T-helper 1 cell (primary cell): ENCODE results near the gene CTXND1.
A peak's percentile ranks its signal among the peaks of the same experiment; 100 is the strongest.

ENCODE experiments used
- DNase-seq, 5 donors: peaks; one replicate each; pipeline ENCODE4 v3.0.0-alpha.2; 2012 to 2020

CTXND1 gene

DNA sequence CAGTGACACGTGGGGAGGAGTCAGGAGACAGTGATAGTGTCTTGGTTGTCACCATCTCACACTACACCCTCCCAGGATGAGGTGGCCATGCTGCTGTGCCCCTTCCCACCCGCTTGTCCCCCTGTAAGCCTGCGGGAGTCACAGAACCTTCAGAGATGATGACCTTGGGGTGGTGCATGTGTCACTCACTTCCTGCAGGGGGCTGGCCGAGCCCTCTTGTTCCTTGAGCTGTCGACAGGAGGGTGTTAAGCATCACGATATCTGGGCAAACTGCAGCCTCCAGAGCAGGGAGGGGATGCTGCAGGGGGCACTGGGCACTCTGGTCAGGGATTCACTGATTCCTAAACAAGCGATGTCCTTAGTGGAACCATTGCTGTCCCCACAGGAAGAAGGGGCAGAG is 71.5 kb downstream of the CTXND1 start:
- no peak for DNase-seq

DNA sequence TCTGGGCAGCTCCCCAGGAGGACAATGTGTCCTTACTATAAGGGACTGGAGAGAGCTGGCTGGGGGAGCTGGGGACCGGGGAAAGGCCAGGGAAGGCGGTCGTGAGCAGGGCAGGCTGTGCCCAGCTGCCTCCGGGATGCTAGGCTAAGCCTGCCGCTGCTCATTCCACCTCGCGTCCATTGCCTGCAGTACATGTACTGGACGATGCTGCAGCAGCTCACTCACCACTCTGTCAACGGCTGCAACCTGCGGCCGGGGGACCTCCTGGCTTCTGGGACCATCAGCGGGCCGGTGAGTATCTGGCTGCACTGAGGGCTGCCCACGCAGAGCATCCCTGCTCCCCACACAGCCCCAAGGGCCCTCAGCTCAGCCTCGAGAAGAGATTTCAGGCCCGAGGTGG is 72.1 kb downstream of the CTXND1 start:
- DNase-seq = no peak

DNA sequence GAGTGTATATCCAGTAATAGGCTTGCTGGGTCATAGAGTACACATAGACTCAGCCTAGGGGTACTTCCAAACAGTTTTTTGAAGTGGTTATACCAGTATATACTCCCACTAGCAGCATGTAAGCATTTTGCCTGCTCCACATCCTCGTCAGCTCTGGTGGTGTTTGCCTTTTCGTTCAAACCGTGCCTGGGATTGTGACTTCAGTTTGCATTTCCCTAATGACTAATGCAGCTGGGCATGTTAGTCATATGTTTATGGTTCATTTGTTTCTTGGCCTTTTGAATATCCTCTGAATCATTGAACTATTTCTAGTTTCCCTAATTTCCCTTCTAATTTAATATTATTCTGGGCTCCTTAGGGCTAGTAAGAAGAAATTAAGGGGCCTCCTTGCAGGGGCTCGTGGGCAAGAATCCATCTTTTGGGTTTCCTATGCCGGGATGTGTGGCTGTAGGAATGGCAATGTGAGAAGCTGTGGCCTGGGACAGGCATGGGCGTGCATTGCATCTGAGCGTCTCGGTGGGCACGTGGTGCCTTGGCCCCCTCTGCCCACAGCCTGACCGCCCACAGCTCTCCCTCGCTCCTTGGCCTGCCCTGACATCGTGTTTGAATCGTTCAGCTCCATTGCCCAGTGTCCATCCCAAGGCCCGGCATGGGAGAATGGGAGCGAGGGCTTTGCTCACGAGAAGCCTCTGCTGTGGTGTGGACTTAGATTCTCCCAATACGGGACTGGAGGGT is 72.8 kb downstream of the CTXND1 start:
- DNase-seq = no peak

DNA sequence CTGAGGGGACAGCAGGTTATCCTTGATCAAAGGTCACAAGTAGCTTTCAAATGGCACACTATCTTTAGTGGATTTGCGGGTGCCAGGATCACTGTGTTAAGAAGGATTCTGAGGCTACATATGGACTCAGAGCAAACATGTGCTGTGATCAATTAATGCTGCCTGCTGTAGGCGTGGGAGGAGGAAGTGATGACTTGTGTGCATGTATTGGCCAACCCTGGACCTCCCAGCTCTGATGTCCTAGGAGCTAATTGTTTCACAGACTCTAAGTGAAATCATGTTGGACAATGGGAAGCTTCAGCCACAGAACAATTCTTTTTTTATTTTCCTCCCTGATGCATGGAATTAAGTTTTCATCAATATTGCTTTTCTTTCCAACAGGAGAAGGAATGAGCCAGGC is 74.9 kb downstream of the CTXND1 start:
- DNase-seq = no peak

DNA sequence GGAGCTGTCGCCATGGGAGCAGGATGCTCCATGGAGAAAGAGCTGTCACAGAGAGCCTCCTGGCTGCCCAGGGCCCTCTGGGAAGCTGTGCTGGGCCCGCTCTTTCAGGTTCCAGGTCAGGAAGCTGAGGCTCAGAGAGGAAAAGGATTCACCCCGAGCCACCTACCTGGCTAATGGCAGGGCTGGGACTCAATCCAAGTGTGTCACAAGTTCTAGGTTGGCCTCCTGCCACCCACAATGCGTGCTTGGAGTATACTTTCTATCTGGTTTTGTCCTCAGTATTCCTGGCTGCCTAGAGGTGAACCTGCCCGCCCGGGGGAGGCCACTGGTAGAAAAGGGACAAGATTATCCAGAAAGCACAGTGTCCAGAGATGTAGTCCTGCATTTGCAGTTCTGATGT is 75.6 kb downstream of the CTXND1 start:
- no peak for DNase-seq

DNA sequence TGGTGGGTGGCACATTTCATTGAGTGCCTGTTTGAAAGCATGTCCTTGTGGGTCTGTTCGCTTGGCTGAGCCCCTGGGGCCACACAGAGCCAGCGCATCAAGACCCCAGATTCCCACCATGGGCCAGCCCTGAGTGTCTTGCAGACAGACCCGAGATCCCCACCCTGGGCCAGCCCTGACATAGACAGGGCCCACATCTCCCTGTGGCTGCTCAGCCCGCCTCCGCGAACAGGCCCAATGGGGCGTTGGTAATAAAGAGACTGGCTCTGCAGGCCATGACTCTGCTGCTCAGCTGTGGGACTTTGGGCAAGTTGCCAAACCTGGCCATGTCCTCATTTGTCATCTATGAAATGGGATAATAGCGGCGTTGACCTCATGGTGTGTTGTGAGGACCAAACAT is 76.6 kb downstream of the CTXND1 start:
- DNase-seq = no peak

DNA sequence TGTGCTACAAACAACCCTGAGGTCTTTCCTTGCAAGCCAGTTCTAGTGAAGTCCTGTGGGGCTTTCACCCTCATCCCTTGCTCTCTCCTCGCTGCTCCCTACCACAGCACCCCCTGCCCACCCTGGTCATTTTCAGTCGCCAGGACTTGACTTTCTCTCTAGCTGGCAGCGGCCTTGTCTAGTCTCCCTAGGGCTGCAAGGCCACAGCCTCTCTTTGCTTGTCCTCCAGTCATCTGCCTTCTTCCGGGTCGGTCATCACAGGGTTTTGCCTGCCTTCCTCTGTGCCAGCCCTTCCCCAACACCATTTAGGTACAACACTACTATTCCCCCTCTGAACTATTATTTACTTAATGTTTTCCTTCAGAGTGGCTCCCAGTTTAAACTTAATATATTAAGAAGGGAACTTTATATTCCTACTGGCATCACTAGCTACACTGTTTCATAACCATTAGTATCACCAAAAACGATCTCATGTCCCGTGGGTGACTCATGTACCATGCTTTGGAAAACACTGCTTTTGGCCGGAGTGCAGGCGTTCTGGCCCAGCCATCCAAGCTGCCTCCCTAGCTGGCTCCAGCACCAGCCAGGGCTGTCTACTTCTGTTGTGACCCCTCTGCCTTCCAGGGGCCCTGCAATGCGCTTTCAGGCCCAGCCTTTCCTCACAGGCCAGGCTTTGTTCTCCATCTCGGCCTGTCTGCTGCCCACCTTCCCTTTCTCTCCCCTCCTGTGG is 77.8 kb downstream of the CTXND1 start:
- no peak for DNase-seq

DNA sequence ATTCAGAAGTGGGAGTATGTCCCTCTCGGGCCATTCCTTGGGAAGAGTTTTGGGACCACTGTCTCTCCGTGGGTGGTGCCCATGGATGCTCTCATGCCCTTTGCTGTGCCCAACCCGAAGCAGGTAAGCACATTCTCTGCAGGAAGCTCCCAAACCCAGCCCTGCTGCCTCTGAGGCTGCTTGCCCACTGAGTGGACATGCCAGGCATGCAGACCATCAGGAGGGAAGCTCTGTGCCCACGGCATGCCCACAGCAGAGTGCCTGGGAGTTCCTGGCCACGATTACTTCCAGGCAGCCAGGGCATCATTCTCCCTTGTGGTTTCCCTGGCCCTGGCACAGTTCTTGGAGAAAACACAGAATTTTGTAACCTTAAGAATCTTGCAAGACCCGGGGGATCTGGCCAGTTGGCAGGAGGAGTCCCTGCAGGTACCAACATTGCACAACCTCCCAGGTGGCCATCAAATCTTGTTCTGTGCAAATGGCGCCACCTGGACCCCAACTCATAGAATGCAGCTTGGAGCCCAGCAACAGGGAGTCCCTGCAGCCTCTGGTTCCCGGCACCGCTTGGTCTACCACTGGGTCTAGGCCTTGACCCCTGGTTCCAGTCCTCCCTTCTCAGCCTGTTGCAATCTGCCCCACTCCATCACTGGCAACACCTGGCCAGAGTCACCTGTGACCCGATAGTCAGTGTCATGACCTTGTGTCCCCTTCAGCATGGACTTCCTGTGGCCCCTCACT is 78.8 kb downstream of the CTXND1 start:
- peak in 4 of 5 donors; percentile 43 to 68 (median 48) for DNase-seq

DNA sequence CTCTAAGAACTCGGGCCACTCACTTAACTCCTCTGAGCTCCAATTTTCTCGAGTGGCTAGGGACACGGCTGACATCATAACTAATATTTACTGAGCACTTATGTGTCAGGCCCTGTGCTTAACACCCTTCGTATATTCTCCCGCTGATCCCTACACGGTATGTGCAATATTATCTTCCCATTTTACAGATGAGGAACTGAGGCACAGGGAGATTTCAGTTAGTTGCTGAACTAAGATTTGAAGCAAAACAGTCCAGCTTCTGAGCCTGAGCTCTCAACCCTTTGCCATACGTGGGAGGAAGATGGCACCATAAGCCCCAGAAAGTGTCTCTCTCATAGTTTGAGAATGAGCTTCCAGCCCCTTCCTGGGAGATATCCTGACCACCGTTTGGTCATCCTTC is 79.6 kb downstream of the CTXND1 start:
- DNase-seq = no peak

DNA sequence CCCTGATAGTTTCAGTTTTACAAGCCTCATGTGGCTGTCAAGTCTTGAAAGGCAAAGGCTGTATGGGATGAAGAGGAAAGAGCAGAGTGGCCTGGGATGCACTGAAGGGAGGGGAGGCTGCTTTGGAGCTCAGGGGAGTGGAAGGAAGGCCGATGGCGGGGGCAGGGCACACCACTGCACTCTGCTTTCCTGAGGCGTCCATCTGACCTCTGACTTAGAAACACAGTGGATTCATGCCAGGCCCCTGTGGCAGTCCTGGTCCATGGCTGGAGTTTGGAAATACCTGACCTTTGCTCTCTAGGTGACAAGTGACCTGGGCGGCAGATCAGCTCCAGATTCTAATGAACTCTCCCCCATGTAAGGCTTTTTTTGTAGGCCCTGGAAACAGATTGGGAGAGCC is 80.2 kb downstream of the CTXND1 start:
- no peak for DNase-seq

DNA sequence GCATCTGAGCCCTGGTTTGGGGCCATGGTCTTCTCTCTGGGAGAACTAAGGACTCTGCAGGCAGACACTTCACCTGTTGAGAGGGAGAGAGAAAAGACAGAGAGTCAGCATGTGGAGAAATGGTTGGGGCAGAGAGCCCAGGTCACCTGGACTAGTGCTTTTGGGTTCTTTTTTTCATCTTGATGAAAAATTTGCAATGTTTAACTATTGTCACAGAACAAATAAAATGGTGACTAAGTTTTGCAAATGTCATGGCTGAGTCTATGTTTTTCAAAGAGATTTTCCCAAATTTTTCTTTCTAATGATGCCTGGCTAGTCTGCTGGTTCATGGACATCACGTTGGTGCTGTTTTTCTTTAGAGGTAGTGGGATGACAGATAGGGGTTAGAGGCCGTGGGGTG is 81.4 kb downstream of the CTXND1 start:
- DNase-seq = no peak

DNA sequence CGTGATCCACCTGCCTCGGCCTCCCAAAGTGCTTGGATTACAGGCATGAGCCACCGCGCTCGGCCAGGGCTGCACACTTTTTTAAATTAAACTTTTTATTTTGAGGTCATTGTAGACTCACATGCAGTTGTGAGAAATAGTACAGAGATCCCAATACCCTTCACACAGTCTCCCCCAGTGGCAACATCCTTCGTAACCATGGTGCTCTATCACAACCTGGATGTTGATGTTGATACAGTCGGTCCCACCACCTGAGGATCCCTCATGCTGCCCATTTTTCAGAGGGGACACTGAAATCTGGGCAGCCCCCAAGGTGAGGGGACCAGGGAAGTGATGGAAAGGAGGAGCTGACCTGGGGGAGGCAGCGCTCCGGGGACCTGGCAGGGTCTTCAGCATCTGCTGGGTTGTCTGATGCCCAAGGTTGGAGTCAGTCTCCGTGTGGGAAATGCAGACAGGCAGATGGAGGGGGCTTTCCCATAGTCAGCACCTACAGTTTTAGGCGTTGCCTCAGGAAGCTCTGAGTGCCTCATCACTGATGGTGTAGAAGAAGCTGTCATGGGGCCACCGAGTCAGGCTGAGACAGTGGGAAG is 82.2 kb downstream of the CTXND1 start:
- no peak for DNase-seq

DNA sequence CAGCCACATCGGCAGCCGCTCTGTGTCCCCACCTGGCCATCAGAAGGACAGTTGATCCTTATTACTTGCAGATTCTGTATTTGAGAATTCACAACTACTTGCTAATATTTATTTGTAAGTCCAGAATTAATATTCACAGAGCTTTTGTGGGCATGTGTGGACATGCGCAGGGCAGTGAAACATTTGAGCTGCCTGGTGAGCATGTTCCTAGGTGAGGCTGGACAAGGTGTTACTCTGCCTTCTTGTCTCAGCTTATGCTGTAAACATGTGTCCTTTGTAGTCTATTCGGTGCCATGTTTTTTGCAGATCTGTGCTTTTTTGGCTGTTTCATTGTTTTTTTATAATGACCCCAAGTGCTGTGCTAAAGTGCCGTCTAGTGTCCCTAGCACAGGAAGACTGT is 83.6 kb downstream of the CTXND1 start:
- DNase-seq = no peak

DNA sequence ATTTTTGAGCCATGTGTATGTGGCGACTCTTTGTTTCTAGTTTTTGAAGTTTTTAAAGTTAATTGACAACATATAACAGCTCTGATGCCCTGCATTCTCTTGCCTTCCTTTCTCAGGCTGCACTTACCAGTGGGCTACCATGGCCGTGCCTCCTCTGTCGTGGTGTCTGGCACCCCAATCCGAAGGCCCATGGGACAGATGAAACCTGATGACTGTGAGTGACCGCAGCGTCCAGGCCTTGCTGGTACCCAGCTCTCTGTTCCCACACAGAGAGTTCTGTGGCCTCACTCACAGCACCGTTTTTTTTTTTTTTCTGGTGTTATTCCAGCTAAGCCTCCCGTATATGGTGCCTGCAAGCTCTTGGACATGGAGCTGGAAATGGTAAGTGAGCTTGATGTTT is 84.1 kb downstream of the CTXND1 start:
- no peak for DNase-seq

DNA sequence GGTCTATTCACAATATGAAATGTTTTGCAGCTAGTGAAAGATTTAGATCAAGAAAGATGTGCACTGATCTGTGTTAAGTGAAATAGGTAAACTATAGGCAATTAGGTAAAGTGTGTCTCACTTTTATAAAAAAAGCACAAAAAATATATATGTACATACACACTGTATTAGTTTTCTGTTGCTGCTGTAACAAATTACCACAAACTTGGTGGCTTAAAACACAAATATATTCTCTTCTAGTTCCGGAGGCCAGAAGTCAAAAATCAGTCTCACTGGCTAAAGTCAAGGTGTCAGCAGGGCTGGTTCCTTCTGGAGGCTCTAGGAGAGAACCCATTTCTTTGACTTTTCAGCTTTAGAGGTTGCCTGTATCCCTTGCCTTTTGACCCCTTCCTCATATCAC is 88.1 kb downstream of the CTXND1 start:
- DNase-seq = no peak

DNA sequence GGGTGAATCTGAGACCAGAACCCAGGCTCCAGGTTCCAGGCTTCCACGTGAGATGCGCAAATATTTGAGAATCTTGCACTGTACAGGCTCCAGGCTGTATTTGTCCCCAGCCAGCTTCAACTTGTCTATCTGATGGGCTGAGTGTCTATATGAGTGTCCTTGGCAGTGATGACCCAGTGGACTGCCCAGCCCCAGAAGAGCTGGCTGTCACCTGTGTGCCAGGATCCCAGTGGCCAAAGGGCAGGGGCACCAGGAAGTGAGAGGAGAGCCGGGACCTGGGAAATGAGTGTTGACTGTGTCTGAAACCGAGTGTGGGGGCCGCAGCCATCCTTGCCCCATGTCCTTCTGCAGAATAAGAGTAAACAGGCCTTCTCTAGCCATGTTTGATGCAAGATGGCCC is 88.8 kb downstream of the CTXND1 start:
- DNase-seq = no peak

DNA sequence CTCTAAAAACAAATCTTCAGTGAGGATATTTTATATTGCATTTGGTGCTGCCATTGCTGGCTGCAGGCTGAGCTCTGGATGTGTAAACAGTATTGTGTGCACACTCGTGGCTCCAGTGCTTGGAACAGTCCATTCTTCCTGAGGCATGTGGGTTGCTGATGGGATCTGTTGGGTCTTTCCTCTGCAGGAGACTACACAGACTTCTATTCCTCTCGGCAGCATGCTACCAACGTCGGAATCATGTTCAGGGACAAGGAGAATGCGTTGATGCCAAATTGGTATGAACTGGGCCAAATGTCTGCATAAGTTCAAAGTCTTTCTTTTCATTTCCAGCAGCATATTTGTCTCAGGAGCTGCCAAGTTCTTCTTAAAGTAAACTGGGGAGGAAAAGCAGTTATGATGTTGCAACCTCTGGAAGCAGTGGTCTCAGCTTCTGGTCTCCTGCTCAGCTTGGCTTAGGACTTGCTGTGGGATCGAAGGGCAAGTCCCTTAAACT is 89.9 kb downstream of the CTXND1 start:
- DNase-seq = no peak

DNA sequence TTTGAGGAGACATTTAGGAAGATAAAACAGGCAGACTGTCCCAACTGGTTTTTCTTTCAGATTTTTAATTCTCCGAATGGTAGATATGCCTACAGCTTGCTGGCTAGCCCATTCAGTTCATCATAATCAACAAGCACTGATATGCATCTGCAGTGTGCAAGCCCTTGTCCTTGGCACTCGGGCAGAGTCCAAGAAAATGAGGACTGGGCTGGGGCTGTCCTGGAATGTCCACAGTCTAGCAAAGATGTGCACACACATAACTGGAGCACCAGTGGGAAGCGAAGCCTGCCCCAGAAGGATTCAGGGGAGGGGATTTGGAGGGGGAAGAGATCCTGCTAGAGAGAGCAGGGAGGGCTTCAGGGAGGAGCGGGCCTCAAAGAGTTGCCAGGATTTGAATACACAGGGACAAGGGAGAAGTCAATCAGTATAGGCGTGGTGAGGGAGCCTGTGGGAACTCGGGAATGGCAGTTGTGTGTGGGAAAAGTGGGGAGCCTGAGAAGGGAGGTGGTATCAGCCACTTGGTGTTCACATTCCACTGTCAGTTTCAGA is 90.5 kb downstream of the CTXND1 start:
- no peak for DNase-seq

DNA sequence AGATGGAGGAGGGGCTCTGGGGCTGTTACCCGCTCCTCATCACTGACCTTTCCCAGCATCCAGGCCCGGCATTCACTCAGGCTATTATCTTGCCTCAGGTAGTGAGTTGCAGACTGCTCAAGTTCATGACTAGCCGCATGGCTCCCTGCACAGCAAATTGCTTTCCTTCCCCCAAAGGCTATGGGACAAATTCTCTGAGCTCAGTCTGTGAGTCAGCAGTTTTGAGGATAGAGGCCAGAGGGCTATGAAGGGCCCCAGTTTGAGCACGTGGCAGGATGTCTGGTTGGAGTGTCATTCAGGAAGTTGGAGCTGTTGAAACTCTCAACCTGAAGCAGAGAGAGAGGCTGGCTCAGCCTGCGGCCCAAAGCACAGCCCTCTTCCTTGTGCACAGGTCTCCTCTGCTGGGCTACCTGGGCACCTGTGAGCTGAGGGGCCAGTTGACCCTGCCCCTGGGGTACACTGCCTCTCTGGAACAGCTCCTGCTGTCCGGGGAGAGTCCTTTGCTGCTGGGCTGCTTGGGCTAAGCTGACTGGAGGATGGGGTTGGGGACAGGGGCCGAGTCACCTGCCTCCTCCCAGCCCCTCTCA is 91.3 kb downstream of the CTXND1 start:
- DNase-seq = peak in 1 of 5 donors; percentile 90

DNA sequence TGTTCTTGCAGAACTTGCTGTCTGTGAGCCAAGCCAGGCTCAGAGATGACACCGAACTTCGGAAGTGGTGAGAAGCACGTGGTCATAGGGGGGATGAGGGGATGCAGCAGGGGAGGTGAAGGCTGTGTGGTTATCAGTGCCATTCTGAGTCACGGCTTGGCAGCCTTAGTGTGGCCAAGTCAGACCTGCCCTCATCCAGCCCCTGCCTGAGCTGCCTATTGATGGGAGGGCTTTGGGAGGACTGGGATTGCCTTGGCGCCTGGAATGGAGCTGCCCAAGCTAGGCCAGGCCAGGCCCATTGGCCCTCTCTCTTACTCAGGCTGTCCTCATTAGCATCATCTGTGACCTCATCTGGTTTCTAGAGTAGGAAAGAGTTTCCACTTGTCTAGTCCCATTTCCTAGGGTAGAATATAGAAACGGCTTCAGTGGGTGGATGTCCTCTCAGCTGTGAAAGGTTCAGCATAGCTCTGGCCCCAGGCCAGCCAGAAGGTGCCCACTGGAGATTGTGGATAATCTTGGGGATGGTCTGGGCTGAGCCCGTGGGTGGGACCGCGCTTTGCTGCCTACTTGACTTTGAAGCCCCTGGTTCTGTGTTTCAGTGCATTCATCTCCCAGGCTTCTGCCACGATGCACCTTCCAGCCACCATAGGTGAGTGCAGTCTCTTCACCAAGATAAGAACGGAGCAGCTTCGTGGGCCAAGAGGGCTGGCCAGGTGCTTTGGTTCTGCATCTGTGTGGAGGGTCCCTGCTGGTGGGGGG is 92.0 kb downstream of the CTXND1 start:
- DNase-seq = peak in 1 of 5 donors; percentile 51

DNA sequence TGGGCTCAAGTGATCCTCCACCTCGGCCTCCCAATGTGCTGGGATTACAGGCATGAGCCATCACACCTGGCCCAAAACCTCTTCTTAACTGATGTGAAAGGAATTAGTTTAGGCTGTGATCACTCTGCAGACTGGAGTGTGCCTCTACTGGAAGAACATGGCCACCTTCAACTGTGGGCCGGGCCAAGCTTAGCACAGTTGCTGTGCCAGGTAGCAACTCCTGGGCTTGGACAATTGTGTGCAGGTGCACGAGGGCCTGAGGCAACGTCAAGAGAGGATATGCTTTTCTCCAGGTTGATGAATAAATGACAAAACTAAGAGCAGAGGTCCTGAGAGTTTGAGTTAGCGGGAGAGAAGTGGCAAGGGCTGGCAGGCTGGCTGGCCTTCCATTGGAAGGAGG is 92.7 kb downstream of the CTXND1 start:
- DNase-seq = no peak

DNA sequence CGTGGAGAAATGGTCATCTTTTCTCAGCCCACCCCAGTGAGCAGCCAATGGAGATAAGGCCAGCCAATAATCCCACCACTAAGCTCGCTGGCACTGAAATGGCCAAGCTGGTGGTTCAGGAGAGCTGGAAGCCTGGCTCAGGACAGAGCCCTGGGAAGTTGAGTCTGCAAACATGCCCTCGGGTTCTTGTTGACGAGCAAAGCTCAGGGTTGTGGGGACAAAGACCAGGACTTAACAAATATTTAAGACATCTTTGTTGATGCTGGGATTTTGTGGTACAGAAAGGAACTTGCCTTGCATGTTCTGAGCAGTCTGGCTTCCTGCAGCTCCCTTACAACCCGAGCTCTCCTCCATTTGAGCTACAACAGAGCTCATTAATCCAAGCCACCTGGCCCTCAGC is 94.8 kb downstream of the CTXND1 start:
- no peak for DNase-seq
